ENCODE measurements around the gene ZNF689.
"Not testable (repeated sequence)": the region's sequence is repeated elsewhere in the genome, so short reads cannot be mapped to it uniquely, and the experiment has no call there.

ZNF689 gene

DNA sequence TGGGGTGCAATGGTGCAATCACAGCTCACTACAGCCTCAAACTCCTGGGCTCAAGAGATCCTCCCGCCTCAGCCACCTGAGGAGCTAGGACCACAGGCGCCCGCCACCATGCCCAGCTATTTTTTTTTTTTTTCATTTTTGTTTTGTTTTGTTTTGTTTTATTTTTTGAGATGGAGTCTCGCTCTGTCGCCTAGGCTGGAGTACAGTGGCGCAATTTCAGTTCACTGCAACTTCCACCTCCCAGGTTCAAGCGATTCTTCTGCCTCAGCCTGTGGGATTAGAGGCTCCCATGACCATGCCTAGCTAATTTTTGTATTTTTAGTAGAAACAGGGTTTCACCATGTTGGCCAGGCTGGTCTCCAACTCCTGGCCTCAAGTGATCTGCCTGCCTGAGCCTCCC, 22.3 kb upstream of the ZNF689 start:
- not testable (repeated sequence) for H3K4me1 ChIP-seq (ENCODE audit: control insufficient read depth, low read depth, low read length); H3K9ac ChIP-seq (ENCODE audit: low read length); H3K4me3 ChIP-seq (ENCODE audit: low read length); H3K27me3 ChIP-seq (ENCODE audit: control insufficient read depth, insufficient read depth, low read length); H3K27ac ChIP-seq (ENCODE audit: low read length); H3K36me3 ChIP-seq (ENCODE audit: control insufficient read depth, low read depth, low read length); H3K9me3 ChIP-seq (ENCODE audit: control insufficient read depth, low read depth, low read length)

GRCh38 chr16:30628628-30629540, 18.7 kb upstream of the ZNF689 start:
- Histone ChIP-seq H3K36me3 (ENCODE audit: control insufficient read depth, low read depth, low read length) (no peaks in the 10 kb centered on the region), H3K4me1 (ENCODE audit: control insufficient read depth, low read depth, low read length) (no peaks in the 10 kb centered on the region), H3K4me3 (ENCODE audit: low read length) (no peak overlapping the region), H3K9me3 (ENCODE audit: control insufficient read depth, low read depth, low read length) (no peaks in the 10 kb centered on the region), H3K27me3 (ENCODE audit: control insufficient read depth, insufficient read depth, low read length) (peaks cover 6% of the 10 kb centered on the region), H3K9ac (ENCODE audit: low read length) (no peak overlapping the region), H3K27ac (ENCODE audit: low read length) (no peak overlapping the region)

DNA sequence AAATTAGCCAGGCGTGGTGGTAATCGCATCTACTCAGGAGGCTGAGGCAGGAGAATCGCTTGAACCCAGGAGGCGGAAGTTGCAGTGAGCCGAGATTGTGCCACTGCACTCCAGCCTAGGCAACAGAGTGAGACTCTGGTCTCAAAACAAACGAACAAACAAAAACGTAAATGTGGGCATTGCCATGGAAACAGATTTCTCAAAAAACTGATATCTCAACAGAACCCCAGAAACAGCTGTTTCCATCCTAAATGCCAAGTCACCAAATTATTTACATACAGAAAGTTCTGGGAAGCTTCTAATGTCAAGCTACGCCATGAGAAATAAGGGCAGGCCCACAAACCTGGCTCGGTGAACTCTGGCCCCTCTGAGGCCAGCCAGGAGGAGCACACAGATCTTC, 16.0 kb upstream of the ZNF689 start:
- Histone ChIP-seq H3K4me3 (ENCODE audit: low read length) (no peak overlapping the region), H3K9me3 (ENCODE audit: control insufficient read depth, low read depth, low read length) (no peaks in the 10 kb centered on the region), H3K27me3 (ENCODE audit: control insufficient read depth, insufficient read depth, low read length) (peaks cover 6% of the 10 kb centered on the region), H3K4me1 (ENCODE audit: control insufficient read depth, low read depth, low read length) (no peaks in the 10 kb centered on the region), H3K9ac (ENCODE audit: low read length) (no peak overlapping the region), H3K36me3 (ENCODE audit: control insufficient read depth, low read depth, low read length) (no peaks in the 10 kb centered on the region), H3K27ac (ENCODE audit: low read length) (no peak overlapping the region)

DNA sequence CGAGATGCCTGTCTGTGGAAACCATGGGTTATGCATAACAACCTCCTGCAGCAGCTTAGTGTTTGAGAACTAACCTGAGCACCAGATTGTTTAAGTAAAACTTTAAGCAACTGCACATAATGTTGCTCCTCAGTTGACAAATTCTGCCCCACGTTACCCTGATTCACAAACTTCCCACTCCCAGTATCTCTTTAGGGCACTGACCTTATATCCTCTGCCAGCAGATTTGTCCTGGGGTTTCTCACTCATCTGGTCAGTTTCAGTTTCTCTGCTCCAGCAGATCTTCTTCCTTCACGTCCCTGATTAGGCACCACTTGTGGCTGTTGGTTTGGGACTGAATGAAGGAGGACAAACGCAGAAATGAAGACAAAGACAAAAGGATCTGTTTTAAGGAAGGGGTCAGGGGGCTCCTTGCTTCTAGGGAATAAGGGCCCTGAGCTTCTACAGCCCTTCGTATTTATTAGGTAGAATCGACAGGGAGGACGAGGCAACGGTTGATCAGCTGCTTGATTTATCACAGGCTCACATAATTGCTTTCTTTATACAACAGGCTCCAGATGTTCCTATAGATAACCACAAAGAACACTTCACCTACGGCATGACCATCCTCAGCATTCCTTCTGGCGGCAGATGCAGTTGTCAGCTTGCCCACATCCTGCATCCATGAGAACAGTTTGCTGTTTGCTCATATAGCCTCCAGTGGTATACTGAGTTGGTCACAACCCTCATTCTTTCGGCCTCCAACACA, 13.5 kb upstream of the ZNF689 start:
- H3K4me3 ChIP-seq (ENCODE audit: low read length) = no peak overlapping the region
- H3K27ac ChIP-seq (ENCODE audit: low read length) = no peak overlapping the region
- no peaks in the 10 kb centered on the region for H3K36me3 ChIP-seq (ENCODE audit: control insufficient read depth, low read depth, low read length)
- no peaks in the 10 kb centered on the region for H3K9me3 ChIP-seq (ENCODE audit: control insufficient read depth, low read depth, low read length)
- no peak overlapping the region for H3K9ac ChIP-seq (ENCODE audit: low read length)
- no peaks in the 10 kb centered on the region for H3K4me1 ChIP-seq (ENCODE audit: control insufficient read depth, low read depth, low read length)
- H3K27me3 ChIP-seq (ENCODE audit: control insufficient read depth, insufficient read depth, low read length) = no peaks in the 10 kb centered on the region

GRCh38 chr16:30622455-30623032, 12.4 kb upstream of the ZNF689 start:
- Histone ChIP-seq H3K4me3 (ENCODE audit: low read length) (no peak overlapping the region), H3K36me3 (ENCODE audit: control insufficient read depth, low read depth, low read length) (no peaks in the 10 kb centered on the region), H3K27ac (ENCODE audit: low read length) (no peak overlapping the region), H3K27me3 (ENCODE audit: control insufficient read depth, insufficient read depth, low read length) (no peaks in the 10 kb centered on the region), H3K9ac (ENCODE audit: low read length) (no peak overlapping the region), H3K4me1 (ENCODE audit: control insufficient read depth, low read depth, low read length) (no peaks in the 10 kb centered on the region), H3K9me3 (ENCODE audit: control insufficient read depth, low read depth, low read length) (no peaks in the 10 kb centered on the region)

- Histone ChIP-seq H3K9ac (ENCODE audit: low read length) (no peak overlapping the region), H3K4me1 (ENCODE audit: control insufficient read depth, low read depth, low read length) (no peaks in the 10 kb centered on the region), H3K4me3 (ENCODE audit: low read length) (no peak overlapping the region), H3K27me3 (ENCODE audit: control insufficient read depth, insufficient read depth, low read length) (no peaks in the 10 kb centered on the region), H3K9me3 (ENCODE audit: control insufficient read depth, low read depth, low read length) (no peaks in the 10 kb centered on the region), H3K27ac (ENCODE audit: low read length) (no peak overlapping the region), H3K36me3 (ENCODE audit: control insufficient read depth, low read depth, low read length) (no peaks in the 10 kb centered on the region)
Observed at GRCh38 chr16:30621765-30622164, 11.6 kb upstream of the ZNF689 start.

- H3K27me3 ChIP-seq (ENCODE audit: control insufficient read depth, insufficient read depth, low read length) = no peaks in the 10 kb centered on the region
- no peaks in the 10 kb centered on the region for H3K9me3 ChIP-seq (ENCODE audit: control insufficient read depth, low read depth, low read length)
- H3K9ac ChIP-seq (ENCODE audit: low read length) = no peak overlapping the region
- H3K4me3 ChIP-seq (ENCODE audit: low read length) = no peak overlapping the region
- H3K4me1 ChIP-seq (ENCODE audit: control insufficient read depth, low read depth, low read length) = no peaks in the 10 kb centered on the region
- no peak overlapping the region for H3K27ac ChIP-seq (ENCODE audit: low read length)
- no peaks in the 10 kb centered on the region for H3K36me3 ChIP-seq (ENCODE audit: control insufficient read depth, low read depth, low read length)
Observed at GRCh38 chr16:30620169-30620568, 10.0 kb upstream of the ZNF689 start.

DNA sequence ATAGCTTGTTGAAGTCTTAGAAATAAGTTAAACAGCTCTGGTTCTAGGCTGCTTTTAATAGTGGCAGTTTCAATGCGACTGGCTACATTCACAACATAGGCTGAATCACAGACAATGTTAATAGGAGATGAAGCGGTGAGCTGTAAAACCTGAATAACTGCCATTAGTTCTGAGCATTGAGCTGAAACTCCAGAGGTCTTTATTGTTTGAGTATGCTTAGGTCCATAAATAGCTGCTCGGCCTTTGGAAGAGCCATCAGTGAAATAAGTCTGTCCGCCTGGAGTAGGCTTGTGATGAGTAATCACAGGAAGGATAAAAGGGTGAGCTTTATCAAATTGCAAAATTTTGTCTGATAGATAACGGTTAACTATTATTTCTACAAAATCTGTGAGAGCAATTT, 9.4 kb upstream of the ZNF689 start:
- Histone ChIP-seq H3K27me3 (ENCODE audit: control insufficient read depth, insufficient read depth, low read length) (no peaks in the 10 kb centered on the region), H3K27ac (ENCODE audit: low read length) (no peak overlapping the region), H3K9ac (ENCODE audit: low read length) (no peak overlapping the region), H3K4me3 (ENCODE audit: low read length) (no peak overlapping the region), H3K9me3 (ENCODE audit: control insufficient read depth, low read depth, low read length) (no peaks in the 10 kb centered on the region), H3K36me3 (ENCODE audit: control insufficient read depth, low read depth, low read length) (no peaks in the 10 kb centered on the region), H3K4me1 (ENCODE audit: control insufficient read depth, low read depth, low read length) (no peaks in the 10 kb centered on the region)

- Histone ChIP-seq H3K27ac (ENCODE audit: low read length) (no peak overlapping the region), H3K36me3 (ENCODE audit: control insufficient read depth, low read depth, low read length) (no peaks in the 10 kb centered on the region), H3K4me3 (ENCODE audit: low read length) (no peak overlapping the region), H3K4me1 (ENCODE audit: control insufficient read depth, low read depth, low read length) (no peaks in the 10 kb centered on the region), H3K9ac (ENCODE audit: low read length) (no peak overlapping the region), H3K27me3 (ENCODE audit: control insufficient read depth, insufficient read depth, low read length) (no peaks in the 10 kb centered on the region), H3K9me3 (ENCODE audit: control insufficient read depth, low read depth, low read length) (no peaks in the 10 kb centered on the region)
Observed at GRCh38 chr16:30619202-30619601, 9.0 kb upstream of the ZNF689 start.

- Histone ChIP-seq H3K36me3 (ENCODE audit: control insufficient read depth, low read depth, low read length) (no peaks in the 10 kb centered on the region), H3K9me3 (ENCODE audit: control insufficient read depth, low read depth, low read length) (no peaks in the 10 kb centered on the region), H3K27me3 (ENCODE audit: control insufficient read depth, insufficient read depth, low read length) (no peaks in the 10 kb centered on the region), H3K9ac (ENCODE audit: low read length) (no peak overlapping the region), H3K4me3 (ENCODE audit: low read length) (no peak overlapping the region), H3K27ac (ENCODE audit: low read length) (no peak overlapping the region), H3K4me1 (ENCODE audit: control insufficient read depth, low read depth, low read length) (peaks cover 4% of the 10 kb centered on the region)
Observed at GRCh38 chr16:30615358-30616091, 5.3 kb upstream of the ZNF689 start.
